SK-N-MC (cell line): Measurements from ENCODE around the gene BCL2L13.

Experiments
- EZH2 ChIP-seq: fragments of 200-600 bp; sonication (generic); IDR thresholded peaks from one replicate; pipeline ENCODE4 v1.6.1; 2017; ENCODE audit warnings: antibody characterized with exemption
- FOXP2 ChIP-seq: optimal IDR thresholded peaks from 2 replicates; pipeline ENCODE3; 2011; ENCODE audit warnings: mild to moderate bottlenecking, moderate library complexity; ENCODE audit not compliant: insufficient read depth; ENCODE audit errors: extremely low read length, control extremely low read depth
- POLR2AphosphoS5 ChIP-seq: IDR thresholded peaks from 2 replicates; pipeline ENCODE4 v1.6.1; 2012; ENCODE audit warnings: mild to moderate bottlenecking, low read depth, low read length, borderline replicate concordance

- TF ChIP-seq POLR2AphosphoS5 (no peak), EZH2 (no peak), FOXP2 (no peak)
Observed at GRCh38 chr22:17761138-17761488, 122.6 kb downstream of the BCL2L13 start.
